ENCODE measurements around the gene CLCNKB. TPM values are rescaled to one million over a fixed set of nuclear protein-coding genes. Genes with fewer than 3 reads are reported as not detected.
"Not testable (repeated sequence)": the region's sequence is repeated elsewhere in the genome, so short reads cannot be mapped to it uniquely, and the experiment has no call there.

The CLCNKB gene
- total RNA-seq, 1 experiment from 2014 or later = 0.22 TPM

GRCh38 chr1:16029288-16029687 lies 14.3 kb upstream of the CLCNKB start:
- DNase-seq (ENCODE audit: extremely low read depth, low read depth) = no peak

DNA sequence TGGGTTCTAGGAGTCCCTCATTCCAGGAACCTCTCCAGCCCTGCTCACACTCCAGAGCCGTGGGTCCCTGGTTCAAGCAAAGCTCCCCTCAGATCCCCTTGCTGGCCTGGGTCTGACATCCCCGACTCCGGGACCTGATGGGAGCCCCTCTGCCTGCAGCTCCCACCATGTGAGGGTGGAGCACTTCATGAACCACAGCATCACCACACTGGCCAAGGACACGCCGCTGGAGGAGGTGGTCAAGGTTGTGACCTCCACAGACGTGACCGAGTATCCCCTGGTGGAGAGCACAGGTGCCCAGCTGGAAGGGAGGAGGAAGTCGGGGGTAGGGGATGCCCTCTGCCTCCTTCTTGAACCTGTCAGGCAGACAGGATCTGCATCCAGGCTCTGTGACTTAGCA lies 12.0 kb upstream of the CLCNKB start:
- DNase-seq (ENCODE audit: extremely low read depth, low read depth) = no peak

DNA sequence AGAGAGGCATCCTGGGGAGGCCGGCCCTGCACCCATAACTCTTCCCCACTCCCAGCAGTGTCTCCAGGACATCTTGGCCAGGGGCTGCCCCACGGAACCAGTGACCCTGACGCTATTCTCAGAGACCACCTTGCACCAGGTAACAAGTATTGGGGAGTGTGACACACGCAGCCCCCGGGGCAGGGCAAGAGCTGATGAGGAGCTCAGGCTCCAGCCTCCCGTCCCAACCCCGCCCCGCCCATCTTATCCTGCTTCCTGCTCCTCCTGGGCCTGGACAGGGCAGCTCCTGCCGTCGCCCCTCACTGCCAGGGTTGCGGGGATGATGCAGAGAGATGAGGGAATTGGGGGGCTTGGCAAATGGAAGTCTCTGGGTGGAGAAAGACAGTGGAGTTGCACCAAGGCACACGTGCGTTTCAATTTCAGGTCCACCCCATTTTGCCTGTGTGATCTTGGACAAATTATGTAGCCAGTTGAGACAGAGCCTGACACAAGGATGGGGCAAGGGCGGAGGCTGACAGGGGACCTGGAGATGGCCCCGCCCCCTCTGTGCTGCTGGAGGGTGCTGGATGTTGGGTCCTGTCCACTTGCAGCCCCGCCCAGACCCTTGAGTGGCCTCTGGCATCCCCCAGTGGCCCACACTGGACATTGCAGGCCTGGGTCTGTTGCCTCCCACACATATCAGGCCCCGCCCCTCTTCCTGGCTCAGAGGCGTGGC lies 11.0 kb upstream of the CLCNKB start:
- peak; percentile 82 for DNase-seq (ENCODE audit: extremely low read depth, low read depth)

DNA sequence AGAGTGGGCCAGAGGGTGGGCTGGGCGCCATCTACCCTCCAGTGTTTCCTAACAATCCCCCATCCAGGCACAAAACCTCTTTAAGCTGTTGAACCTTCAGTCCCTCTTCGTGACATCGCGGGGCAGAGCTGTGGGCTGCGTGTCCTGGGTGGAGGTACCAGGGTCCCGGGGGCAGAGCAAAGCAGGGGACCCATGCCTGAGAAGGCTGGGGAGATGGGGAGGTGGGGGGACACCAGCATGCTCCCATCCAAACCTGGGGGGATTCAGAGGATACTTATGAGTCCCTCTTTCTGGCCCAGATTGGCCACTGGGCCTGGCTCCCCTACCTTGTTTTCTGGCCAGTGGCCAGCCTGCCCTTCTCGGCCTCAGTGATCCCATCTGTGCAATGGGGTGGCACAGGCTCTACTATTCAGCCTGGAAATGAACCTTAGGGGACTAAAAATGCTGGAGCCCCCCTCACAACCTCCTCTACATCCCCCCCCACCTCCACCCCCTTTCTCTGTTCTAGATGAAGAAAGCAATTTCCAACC lies 10.4 kb upstream of the CLCNKB start:
- DNase-seq (ENCODE audit: extremely low read depth, low read depth) = not testable (repeated sequence)

DNA sequence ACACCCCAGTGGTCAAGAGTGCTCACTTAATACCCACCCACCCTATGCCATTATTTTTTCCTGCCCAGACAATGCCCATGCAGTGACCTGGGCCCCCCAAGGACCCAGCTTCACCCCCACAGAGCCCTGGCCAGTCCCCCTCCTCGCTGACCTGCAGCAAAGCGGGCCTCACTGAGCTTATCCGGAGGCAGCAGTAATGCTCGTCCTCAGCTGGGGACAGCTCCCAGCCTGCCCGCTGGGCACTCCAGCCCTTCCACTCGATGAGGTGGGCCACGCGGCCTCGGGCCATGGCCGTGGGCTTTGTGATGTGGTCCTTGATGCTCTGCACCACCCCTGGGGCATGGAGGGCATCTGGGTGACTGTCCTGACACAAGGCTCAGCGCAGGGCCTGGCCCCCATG lies 7.1 kb upstream of the CLCNKB start:
- not testable (repeated sequence) for DNase-seq (ENCODE audit: extremely low read depth, low read depth)

GRCh38 chr1:16038620-16038912 lies 5.0 kb upstream of the CLCNKB start:
- no peak for DNase-seq (ENCODE audit: extremely low read depth, low read depth)

- not testable (repeated sequence) for DNase-seq (ENCODE audit: extremely low read depth, low read depth)
These were observed 3.7 kb upstream of the CLCNKB start for GRCh38 chr1:16039871-16040270.

DNA sequence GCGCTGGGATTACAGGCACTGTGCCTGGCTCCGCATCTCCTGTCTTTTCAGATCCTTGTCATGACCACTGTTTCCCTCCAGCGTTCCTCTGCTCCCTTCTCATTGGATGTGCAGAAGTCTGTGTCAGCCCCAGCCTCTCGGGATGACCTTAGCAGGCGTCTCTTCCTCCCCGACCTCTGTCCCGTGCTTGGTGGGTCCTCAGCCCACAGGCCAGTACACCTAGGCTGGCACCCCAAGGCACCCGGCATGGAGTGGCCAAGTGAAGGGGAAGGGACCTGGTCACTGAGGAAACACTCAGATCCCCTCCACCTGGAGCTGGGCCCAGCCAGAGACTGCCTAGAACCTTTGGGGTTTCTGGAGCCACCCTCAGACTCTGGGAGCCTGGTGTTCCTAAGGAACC lies 2.4 kb upstream of the CLCNKB start:
- no peak for DNase-seq (ENCODE audit: extremely low read depth, low read depth)

DNA sequence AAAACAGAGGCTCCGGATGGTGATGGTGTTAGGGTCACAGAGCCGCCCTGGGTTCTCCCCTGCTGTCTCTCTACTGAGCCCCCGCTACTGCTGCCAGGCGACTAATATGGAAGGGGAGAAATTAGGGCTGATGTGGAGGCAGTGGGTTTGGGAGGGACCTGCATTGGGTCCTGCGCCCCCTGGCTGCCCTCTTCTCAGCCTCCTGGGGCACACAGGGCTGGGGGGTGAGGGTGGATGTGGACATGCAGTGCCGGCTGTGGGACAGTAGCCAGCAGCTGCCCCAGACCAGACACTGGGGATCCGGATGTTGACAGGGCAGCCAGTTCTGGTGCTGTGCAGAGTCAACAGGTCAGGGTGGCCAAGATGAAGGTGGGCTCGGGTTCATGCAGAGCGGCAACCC lies 1.5 kb upstream of the CLCNKB start:
- no peak for DNase-seq (ENCODE audit: extremely low read depth, low read depth)

DNA sequence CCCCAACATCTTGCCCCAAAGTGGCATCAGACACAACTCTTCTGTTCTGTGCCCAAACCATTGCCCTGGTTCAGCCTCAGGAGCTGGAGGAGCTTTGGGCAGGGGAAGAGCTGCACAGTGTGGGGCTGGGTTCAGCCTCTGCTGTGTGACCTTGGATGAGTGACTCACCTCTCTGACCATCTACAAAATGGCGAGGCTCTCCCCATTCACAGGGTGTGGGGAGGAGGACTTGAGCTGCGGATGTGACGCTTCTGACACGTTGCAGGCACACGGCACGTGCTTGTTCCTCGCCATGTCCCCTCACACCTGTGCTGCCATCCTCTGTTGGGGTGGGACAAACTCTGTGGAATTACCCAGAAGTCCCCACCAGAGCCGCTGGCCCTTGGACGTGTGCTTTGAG lies 928 bp upstream of the CLCNKB start:
- DNase-seq (ENCODE audit: extremely low read depth, low read depth) = not testable (repeated sequence)

- DNase-seq (ENCODE audit: extremely low read depth, low read depth) = no peak
These were observed 368 bp downstream of the CLCNKB start for GRCh38 chr1:16043950-16044349.

DNA sequence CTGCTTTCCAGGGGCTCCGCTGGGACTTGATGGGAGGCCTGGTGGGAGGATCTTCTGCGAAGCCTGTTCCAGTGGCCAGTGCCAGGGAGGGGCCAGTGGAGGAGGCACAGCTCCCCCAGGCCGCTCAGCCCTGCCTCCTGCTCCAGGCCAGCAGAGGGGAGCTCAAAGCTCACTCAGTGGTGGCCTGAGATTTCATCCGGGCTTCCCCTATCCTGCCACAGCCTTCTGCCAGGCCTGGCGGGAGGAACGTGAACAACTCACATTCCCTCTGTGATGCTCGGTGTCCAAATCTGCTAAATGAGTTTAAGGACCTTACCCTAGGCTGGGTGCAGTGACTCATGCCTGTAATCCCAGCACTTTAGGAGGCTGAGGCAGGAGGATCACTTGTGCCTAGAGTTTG lies 3.3 kb downstream of the CLCNKB start:
- no peak for DNase-seq (ENCODE audit: extremely low read depth, low read depth)

GRCh38 chr1:16047791-16048475 lies 4.4 kb downstream of the CLCNKB start:
- DNase-seq (ENCODE audit: extremely low read depth, low read depth) = no peak

- DNase-seq (ENCODE audit: extremely low read depth, low read depth) = no peak
These were observed 5.1 kb downstream of the CLCNKB start for GRCh38 chr1:16048573-16049189.

GRCh38 chr1:16050328-16050727 lies 6.7 kb downstream of the CLCNKB start:
- no peak for DNase-seq (ENCODE audit: extremely low read depth, low read depth)

GRCh38 chr1:16051039-16051438 lies 7.5 kb downstream of the CLCNKB start:
- DNase-seq (ENCODE audit: extremely low read depth, low read depth) = no peak

GRCh38 chr1:16051949-16052348 lies 8.4 kb downstream of the CLCNKB start:
- DNase-seq (ENCODE audit: extremely low read depth, low read depth) = not testable (repeated sequence)

- DNase-seq (ENCODE audit: extremely low read depth, low read depth) = no peak
These were observed 10.4 kb downstream of the CLCNKB start for GRCh38 chr1:16053781-16054502.

- DNase-seq (ENCODE audit: extremely low read depth, low read depth) = no peak
These were observed 11.3 kb downstream of the CLCNKB start for GRCh38 chr1:16054598-16055540.

Measured in NCI-H460 (cell line).